Measurements from ENCODE around the gene CD3E.

- TF ChIP-seq CTCF (IDR thresholded peaks at IDR 0.05) = no peak
- TF ChIP-seq POLR2A (IDR thresholded peaks at IDR 0.05) = no peak
These were observed 44.2 kb upstream of the CD3E start for GRCh38 chr11:118260353-118260752.

All from upper lobe of left lung (tissue), 4 donors.